Gastrocnemius medialis (tissue), 4 donors: ENCODE measurements around the gene MGAT5B. TPM values are rescaled to one million over a fixed set of nuclear protein-coding genes. Genes with fewer than 3 reads are reported as not detected.

Experiments used
- ATAC-seq, 2 donors: fragments of 150-250 bp; one replicate each; pipeline ENCODE4 v1.9.1; 2016
- DNase-seq, 2 donors: peaks; one replicate each; pipeline ENCODE4 v3.0.0-alpha.2; 2019
- H3K27ac ChIP-seq, 4 donors: fragments of 200-600 bp; sonication (generic); 1 replicate in 1 of 4; 2 replicates in 3 of 4; pipeline ENCODE4 v1.5.1; 2016 to 2018; ENCODE audit warnings: mild to moderate bottlenecking in 2 of 4, moderate library complexity in 1 of 4
- H3K27me3 ChIP-seq, 3 donors: fragments of 200-600 bp; sonication (generic) in 2 of 3; 1 replicate in 1 of 3; 2 replicates in 2 of 3; pipeline versions ENCODE4 v1.5.1 to v1.6.0; 2016 to 2019; ENCODE audit warnings: mild to moderate bottlenecking in 1 of 3, moderate library complexity in 1 of 3
- H3K36me3 ChIP-seq, 2 donors: fragments of 200-600 bp; sonication (generic) in 1 of 2; one replicate each; pipeline ENCODE4 v1.5.1; 2017 to 2018
- H3K4me1 ChIP-seq, 2 donors: fragments of 200-600 bp; sonication (generic) in 1 of 2; one replicate each; pipeline ENCODE4 v1.5.1; 2016 to 2017; ENCODE audit warnings: mild to moderate bottlenecking in 2 of 2
- H3K4me3 ChIP-seq, 4 donors: fragments of 200-600 bp; sonication (generic) in 3 of 4; 1 replicate in 1 of 4; 2 replicates in 3 of 4; pipeline ENCODE4 v1.5.1; 2016 to 2019; ENCODE audit warnings: mild to moderate bottlenecking in 2 of 4
- H3K9me3 ChIP-seq, 3 donors: fragments of 200-600 bp; sonication (generic) in 2 of 3; 1 replicate in 1 of 3; 2 replicates in 2 of 3; pipeline ENCODE4 v1.5.1; 2016 to 2019
- CTCF ChIP-seq, 5 experiments: fragments of 450-650 bp in 3 of 5; fragments of 200-600 bp in 2 of 5; sonication (generic) in 2 of 5; IDR thresholded peaks in 4 of 5; conservative IDR thresholded peaks in 1 of 5; 1 replicate in 4 of 5; 2 replicates in 1 of 5; pipeline ENCODE4 v1.5.1; 2016 to 2019; ENCODE audit warnings: antibody characterized with exemption in 5 of 5, mild to moderate bottlenecking in 3 of 5, moderate library complexity in 3 of 5
- POLR2A ChIP-seq, 2 donors: fragments of 450-650 bp; IDR thresholded peaks; one replicate each; pipeline ENCODE4 v1.6.1; 2017; ENCODE audit warnings: antibody characterized with exemption in 2 of 2, mild to moderate bottlenecking in 2 of 2, moderate library complexity in 2 of 2
- in situ Hi-C, 4 donors: fragments of 200-750 bp; cut with MboI; loops; one replicate each; pipeline versions ENCODE4 v1.15.0 to v1.8.0; 2017; ENCODE audit warnings: low sequenced_read_pairs in 4 of 4
- intact Hi-C: fragments of 100-400 bp; cut with DNase I; formaldehyde crosslinking; loops from one replicate; pipeline ENCODE4 v1.15.1; 2023; ENCODE audit warnings: low total_unique reads
- total RNA-seq, 4 donors: library from RNA; depleted of rRNA; stranded (reverse); fragments of >200 nt; gene quantifications; one replicate each; pipeline versions ENCODE4 v1.1.0 to v1.2.3, GENCODE V29; 2016

The MGAT5B gene
- total RNA-seq, 4 donors from 2014 or later, result not detected

GRCh38 chr17:76927982-76928381 is 59.8 kb downstream of the MGAT5B start:
- Histone ChIP-seq H3K27me3 (peaks cover 0 to 7% (median 0%) of the 10 kb centered on the region in 3 donors), H3K36me3 (no peaks in the 10 kb centered on the region), H3K4me3 (no peak overlapping the region), H3K27ac (no peak overlapping the region), H3K9me3 (no peaks in the 10 kb centered on the region), H3K4me1 (no peaks in the 10 kb centered on the region)
- ATAC-seq, result no peak
- TF ChIP-seq CTCF (IDR thresholded peaks at IDR 0.05 in 4 of 5, conservative IDR thresholded peaks at IDR 0.05 in 1 of 5) (no peak), POLR2A (IDR thresholded peaks at IDR 0.05) (no peak)
- intact Hi-C loops (no loop called here), in situ Hi-C loops (no loop called here)
- no peak for DNase-seq

- Histone ChIP-seq H3K4me3 (no peak overlapping the region), H3K27ac (no peak overlapping the region), H3K9me3 (no peaks in the 10 kb centered on the region), H3K27me3 (peaks cover 0 to 2% (median 0%) of the 10 kb centered on the region in 3 donors), H3K4me1 (no peaks in the 10 kb centered on the region), H3K36me3 (no peaks in the 10 kb centered on the region)
- DNase-seq (no peak), ATAC-seq (no peak)
- no peak for TF ChIP-seq CTCF (IDR thresholded peaks at IDR 0.05 in 4 of 5, conservative IDR thresholded peaks at IDR 0.05 in 1 of 5)
- no peak for TF ChIP-seq POLR2A (IDR thresholded peaks at IDR 0.05)
- intact Hi-C loops, result no loop called here
- in situ Hi-C loops, result no loop called here
Observed at GRCh38 chr17:76929148-76929547, 60.9 kb downstream of the MGAT5B start.

- Histone ChIP-seq H3K27ac (no peak overlapping the region), H3K27me3 (peaks cover 0 to 2% (median 0%) of the 10 kb centered on the region in 3 donors)
- DNase-seq, result no peak
Observed at GRCh38 chr17:76929601-76930000, 61.4 kb downstream of the MGAT5B start.

GRCh38 chr17:76930107-76930506 is 61.9 kb downstream of the MGAT5B start:
- Histone ChIP-seq H3K27ac (no peak overlapping the region), H3K27me3 (peaks cover 0 to 2% (median 0%) of the 10 kb centered on the region in 3 donors), H3K9me3 (no peaks in the 10 kb centered on the region), H3K4me3 (no peak overlapping the region), H3K4me1 (no peaks in the 10 kb centered on the region), H3K36me3 (no peaks in the 10 kb centered on the region)
- in situ Hi-C loops (no loop called here), intact Hi-C loops (no loop called here)
- no peak for ATAC-seq
- TF ChIP-seq POLR2A (IDR thresholded peaks at IDR 0.05), result no peak
- TF ChIP-seq CTCF (IDR thresholded peaks at IDR 0.05 in 4 of 5, conservative IDR thresholded peaks at IDR 0.05 in 1 of 5), result no peak
- no peak for DNase-seq

More at GRCh38 chr17:76929601-76930000, 61.4 kb downstream of the MGAT5B start:
- intact Hi-C loops, result no loop called here
- Histone ChIP-seq H3K4me1 (no peaks in the 10 kb centered on the region), H3K36me3 (no peaks in the 10 kb centered on the region), H3K9me3 (no peaks in the 10 kb centered on the region), H3K4me3 (no peak overlapping the region)
- in situ Hi-C loops, result no loop called here
- TF ChIP-seq POLR2A (IDR thresholded peaks at IDR 0.05), result no peak
- TF ChIP-seq CTCF (IDR thresholded peaks at IDR 0.05 in 4 of 5, conservative IDR thresholded peaks at IDR 0.05 in 1 of 5), result no peak
- ATAC-seq, result no peak
